Left lung (tissue), 10 donors: Measurements from ENCODE around the gene RAB4B. TPM values are rescaled to one million over a fixed set of nuclear protein-coding genes. Genes with fewer than 3 reads are reported as not detected.
"Not testable (repeated sequence)": the region's sequence is repeated elsewhere in the genome, so short reads cannot be mapped to it uniquely, and the experiment has no call there.

Experiments used
- ATAC-seq: fragments of 200-7000 bp; cut with Tn5 transposase; one replicate; pipeline ENCODE4 v1.9.1; 2020; ENCODE audit warnings: moderate library complexity
- DNase-seq, 4 donors: peaks; one replicate each; pipeline ENCODE4 v3.0.0-alpha.2; 2013 to 2020
- H3K27ac ChIP-seq, 2 donors: fragments of 200-600 bp; sonication (generic) in 1 of 2; one replicate each; pipeline versions ENCODE4 v1.5.0 to v1.8.0; 2020 to 2021
- H3K27me3 ChIP-seq, 2 donors: fragments of 200-600 bp; sonication (generic) in 1 of 2; one replicate each; pipeline versions ENCODE4 v1.5.0 to v1.8.0; 2020 to 2021
- H3K36me3 ChIP-seq, 2 donors: fragments of 200-600 bp; sonication (generic) in 1 of 2; one replicate each; pipeline versions ENCODE4 v1.5.0 to v1.8.0; 2020 to 2021
- H3K4me1 ChIP-seq, 2 donors: fragments of 200-600 bp; one replicate each; pipeline ENCODE4 v1.8.0; 2021
- H3K4me3 ChIP-seq, 2 donors: fragments of 200-600 bp; sonication (generic) in 1 of 2; one replicate each; pipeline versions ENCODE4 v1.5.0 to v1.8.0; 2020 to 2021; ENCODE audit warnings: mild to moderate bottlenecking in 1 of 2
- H3K9me3 ChIP-seq, 2 donors: fragments of 200-600 bp; sonication (generic) in 1 of 2; one replicate each; pipeline versions ENCODE4 v1.5.0 to v1.8.0; 2020 to 2021
- intact Hi-C, 2 donors: fragments of 100-400 bp; cut with DNase I; formaldehyde crosslinking; loops; one replicate each; pipeline versions ENCODE4 v1.11.2 to v1.14.2; 2022
- polyA plus RNA-seq, 6 donors: library from polyadenylated mRNA; unstranded; fragments of 120-200 nt; gene quantifications; one replicate each; pipeline ENCODE4 v1.2.1, GENCODE V29; 2013; ENCODE audit not compliant: insufficient read length in 6 of 6
- total RNA-seq, 2 donors: library from RNA; stranded (reverse); fragmentation: NEBNext Ultra II Directional; extraction: Animal tissue kit (Norgen Biotek cat#: 25700); gene quantifications; one replicate each; pipeline ENCODE4 v1.2.1, GENCODE V29; 2021
- TF ChIP-seq, protein P1 (sequence below), 2 donors: fragments of 200-600 bp; sonication (generic) in 1 of 2; IDR thresholded peaks; one replicate each; pipeline versions ENCODE4 v1.5.0 to v1.8.0; 2021; ENCODE audit warnings: antibody characterized with exemption in 2 of 2
- donor health status: DM: no; HTN: yes; CAD: no.
- donor health status: DM: no; HTN: no; CAD: no.

The RAB4B gene
- total and polyA plus RNA-seq, 8 donors, result 11.1 to 50.4 (median 13.3) TPM

DNA sequence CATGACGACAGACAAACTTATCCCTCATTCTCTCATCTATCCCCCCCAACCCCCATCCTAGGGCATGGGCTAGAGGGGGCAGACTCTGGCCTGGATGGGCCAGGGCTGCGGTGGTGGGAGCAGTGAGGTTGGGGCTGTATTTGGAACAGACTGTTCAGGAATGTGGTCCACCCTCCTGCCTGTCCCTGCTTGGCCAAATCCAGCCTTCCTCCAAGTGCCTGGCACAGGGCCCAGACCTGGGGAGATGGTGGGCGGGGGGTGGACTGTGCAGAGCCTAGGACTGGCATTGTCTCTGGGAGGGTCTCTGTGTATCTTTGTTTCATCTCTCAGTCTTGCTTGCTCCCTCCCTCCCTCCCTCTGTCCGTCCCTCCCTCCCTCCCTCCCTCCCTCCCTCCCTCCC is 35.1 kb downstream of the RAB4B start:
- Histone ChIP-seq H3K4me1 (peaks cover 6 to 44% of the 10 kb centered on the region in 2 donors), H3K9me3 (no peaks in the 10 kb centered on the region), H3K27me3 (no peaks in the 10 kb centered on the region), H3K4me3 (no peak overlapping the region), H3K36me3 (peaks cover 0 to 18% of the 10 kb centered on the region in 2 donors), H3K27ac (no peak overlapping the region)
- DNase-seq, result peak in 2 of 4 donors; percentile 55 to 75
- TF ChIP-seq, protein P1, sequence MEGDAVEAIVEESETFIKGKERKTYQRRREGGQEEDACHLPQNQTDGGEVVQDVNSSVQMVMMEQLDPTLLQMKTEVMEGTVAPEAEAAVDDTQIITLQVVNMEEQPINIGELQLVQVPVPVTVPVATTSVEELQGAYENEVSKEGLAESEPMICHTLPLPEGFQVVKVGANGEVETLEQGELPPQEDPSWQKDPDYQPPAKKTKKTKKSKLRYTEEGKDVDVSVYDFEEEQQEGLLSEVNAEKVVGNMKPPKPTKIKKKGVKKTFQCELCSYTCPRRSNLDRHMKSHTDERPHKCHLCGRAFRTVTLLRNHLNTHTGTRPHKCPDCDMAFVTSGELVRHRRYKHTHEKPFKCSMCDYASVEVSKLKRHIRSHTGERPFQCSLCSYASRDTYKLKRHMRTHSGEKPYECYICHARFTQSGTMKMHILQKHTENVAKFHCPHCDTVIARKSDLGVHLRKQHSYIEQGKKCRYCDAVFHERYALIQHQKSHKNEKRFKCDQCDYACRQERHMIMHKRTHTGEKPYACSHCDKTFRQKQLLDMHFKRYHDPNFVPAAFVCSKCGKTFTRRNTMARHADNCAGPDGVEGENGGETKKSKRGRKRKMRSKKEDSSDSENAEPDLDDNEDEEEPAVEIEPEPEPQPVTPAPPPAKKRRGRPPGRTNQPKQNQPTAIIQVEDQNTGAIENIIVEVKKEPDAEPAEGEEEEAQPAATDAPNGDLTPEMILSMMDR (IDR thresholded peaks at IDR 0.05), result no peak
- intact Hi-C loops, result no loop called here
- ATAC-seq, result no peak

DNA sequence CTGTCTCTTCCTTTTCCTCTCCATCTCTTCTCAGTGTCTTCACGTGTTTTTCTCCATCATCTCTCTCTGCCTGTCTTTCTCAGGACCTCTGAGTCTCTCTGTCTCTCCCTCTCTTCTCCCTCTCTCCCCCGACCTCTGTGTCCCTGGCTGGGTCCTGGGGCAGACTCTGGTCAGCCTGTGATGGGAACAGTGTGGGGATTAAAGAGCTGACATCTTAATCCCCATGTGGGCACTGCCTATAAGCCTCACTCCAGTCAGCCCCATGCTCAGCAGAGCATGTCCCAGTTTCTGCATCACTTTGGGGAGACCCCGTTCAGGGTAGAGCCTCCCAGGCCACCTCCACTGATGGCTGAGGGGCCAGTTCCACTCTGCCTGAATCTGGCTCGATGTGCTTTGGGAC is 37.2 kb downstream of the RAB4B start:
- peaks cover 9 to 44% of the 10 kb centered on the region in 2 donors for H3K4me1 ChIP-seq
- ATAC-seq (no peak), DNase-seq (no peak)
- no peaks in the 10 kb centered on the region for H3K36me3 ChIP-seq
- no peaks in the 10 kb centered on the region for H3K9me3 ChIP-seq
- H3K27me3 ChIP-seq, result no peaks in the 10 kb centered on the region
- H3K27ac ChIP-seq, result no peak overlapping the region
- H3K4me3 ChIP-seq, result no peak overlapping the region
- TF ChIP-seq, protein P1 (IDR thresholded peaks at IDR 0.05), result no peak
- intact Hi-C loops, result loop anchor here in 1 of 2 donors (5.0 kb wide), 1 partner anchor 153 kb away; no protein-coding TSS in a partner anchor

DNA sequence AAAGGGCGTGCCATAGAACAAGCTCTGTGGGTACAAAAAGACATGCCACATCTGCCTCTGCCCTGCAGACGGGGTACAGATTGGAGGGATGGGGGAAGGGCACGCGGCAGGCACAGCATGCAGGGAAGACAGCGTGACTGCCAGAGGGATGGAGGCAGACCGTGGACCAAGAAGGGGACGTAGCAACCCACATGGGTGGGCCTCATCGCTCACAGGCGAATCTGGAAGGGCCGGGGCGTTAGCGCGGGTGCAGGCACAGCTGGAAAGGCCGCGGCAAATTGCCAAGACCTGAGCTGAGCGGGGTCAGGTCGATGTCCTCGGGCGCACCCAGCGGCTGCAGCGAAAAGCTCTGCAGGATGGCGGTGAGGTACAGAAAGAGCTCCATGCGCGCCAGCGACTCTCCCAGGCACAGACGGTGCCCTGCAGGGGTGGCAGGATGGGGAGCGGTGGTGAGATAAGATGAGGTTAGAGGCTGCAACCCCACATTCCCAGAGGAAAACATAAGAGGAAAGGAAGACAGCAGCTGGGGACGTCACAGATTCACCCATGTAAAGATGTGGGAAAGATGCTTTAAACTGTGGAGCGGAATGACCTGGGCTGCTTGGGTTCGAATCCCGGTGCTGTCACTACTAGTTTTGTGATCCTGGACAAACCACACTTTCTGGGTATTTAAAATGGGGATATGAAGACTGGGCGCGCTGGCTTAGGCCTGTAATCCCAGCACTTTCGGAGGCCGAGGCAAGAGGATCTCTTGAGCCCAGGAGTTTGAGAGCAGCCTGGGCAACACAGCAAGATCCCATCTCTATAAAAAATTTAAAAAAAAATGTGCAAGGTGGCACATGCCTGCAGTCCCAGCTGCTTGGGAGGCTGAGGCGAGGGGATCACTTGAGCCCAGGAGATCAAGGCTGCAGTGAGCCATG is 40.7 kb downstream of the RAB4B start:
- Histone ChIP-seq H3K27ac (peak overlapping the region in 1 of 2 donors; percentile 48), H3K4me3 (peak overlapping the region in 1 of 2 donors; percentile 20), H3K4me1 (peaks cover 6 to 38% of the 10 kb centered on the region in 2 donors)
- intact Hi-C loops, result loop anchor here in 1 of 2 donors (5.0 kb wide), 1 partner anchor 156 kb away; no protein-coding TSS in a partner anchor
- not testable (repeated sequence) for H3K9me3 ChIP-seq, H3K27me3 ChIP-seq, H3K36me3 ChIP-seq
- peak; percentile 89 for ATAC-seq
- peak in 3 of 4 donors; percentile 74 to 89 (median 84) for DNase-seq
- TF ChIP-seq, protein P1 (IDR thresholded peaks at IDR 0.05), result peak in 1 of 2 donors; percentile 17

DNA sequence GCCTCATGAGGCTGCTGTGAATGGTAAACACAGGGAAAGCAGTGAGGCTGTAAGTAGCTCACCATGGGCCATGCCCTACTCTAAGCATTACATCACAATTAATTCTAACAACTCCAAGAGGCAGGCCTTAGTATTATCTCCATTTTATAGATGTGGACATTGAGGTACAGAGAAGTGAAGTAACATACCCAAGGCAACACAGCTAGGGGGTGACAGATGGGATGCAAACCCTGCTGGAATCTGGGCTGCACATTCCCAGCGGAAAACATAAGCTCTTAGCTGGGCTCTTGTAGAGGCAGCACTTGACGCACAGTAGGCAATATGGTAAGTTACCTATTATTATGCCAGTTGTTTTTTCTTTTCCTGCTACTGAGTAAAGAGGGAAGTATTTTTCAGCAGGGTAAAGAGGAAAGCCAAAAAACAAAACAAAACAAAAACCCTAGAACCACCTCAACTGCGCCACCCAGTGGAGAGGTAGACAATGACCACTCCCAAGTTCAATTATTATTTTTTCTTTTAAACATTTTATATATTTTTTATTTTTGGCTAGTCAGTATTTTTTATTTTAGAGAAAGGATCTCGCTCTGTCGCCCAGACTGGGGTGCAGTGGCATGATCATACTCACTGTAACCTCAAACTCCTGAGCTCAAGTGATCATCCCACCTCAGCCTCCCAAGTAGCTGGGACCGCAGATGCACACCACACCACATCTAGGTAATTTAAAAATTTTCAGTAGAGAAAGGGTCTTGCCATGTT is 41.6 kb downstream of the RAB4B start:
- H3K9me3 ChIP-seq, H3K27me3 ChIP-seq, H3K4me3 ChIP-seq, H3K36me3 ChIP-seq: not testable (repeated sequence)
- ATAC-seq (peak; percentile 80), DNase-seq (peak in 1 of 4 donors; percentile 54)
- H3K27ac ChIP-seq, result peak overlapping the region; percentile 26 to 48
- intact Hi-C loops, result loop anchor here in 1 of 2 donors (5.0 kb wide), 1 partner anchor 157 kb away; no protein-coding TSS in a partner anchor
- TF ChIP-seq, protein P1 (IDR thresholded peaks at IDR 0.05), result peak; percentile 74 to 86
- H3K4me1 ChIP-seq, result peaks cover 6 to 47% of the 10 kb centered on the region in 2 donors
